Measurements from ENCODE around the gene MXI1. TPM values are rescaled to one million over a fixed set of nuclear protein-coding genes. Genes with fewer than 3 reads are reported as not detected.

MXI1 gene
- total and polyA plus RNA-seq, 2 of the 4 experiments (the other 2 are of a cell fraction): 7.2 to 11.8 TPM

- Histone ChIP-seq H2BK20ac (ENCODE audit: low read depth, low read length) (no peak overlapping the region), H2BK5ac (ENCODE audit: low read depth, low read length, poor library complexity, severe bottlenecking) (no peak overlapping the region), H3K9me3 (ENCODE audit: control insufficient read depth, insufficient read depth, low read length) (no peaks in the 10 kb centered on the region), H3K4ac (ENCODE audit: low read depth, low read length) (no peak overlapping the region), H3K9ac (ENCODE audit: low read depth, low read length) (no peak overlapping the region), H4K91ac (ENCODE audit: insufficient read depth, low read depth, low read length) (no peak overlapping the region), H4K5ac (ENCODE audit: low read depth, low read length) (no peak overlapping the region), H4K8ac (ENCODE audit: low read depth in 2 of 2, low read length in 2 of 2) (no peak overlapping the region), H2BK120ac (ENCODE audit: low read depth, low read length) (no peak overlapping the region), H3K4me2 (ENCODE audit: low read depth, low read length) (no peak overlapping the region), H3K79me1 (ENCODE audit: low read depth in 1 of 2, low read length in 2 of 2) (peaks cover 4 to 5% of the 10 kb centered on the region in 2 experiments; a peak in 2 of 4 replicates), H3K36me3 (ENCODE audit: control insufficient read depth, insufficient read depth, low read length) (no peaks in the 10 kb centered on the region), H3K9me1 (ENCODE audit: insufficient read depth, low read length) (no peaks in the 10 kb centered on the region), H2AFZ (replicated peaks; ENCODE audit: low read length, poor library complexity) (no peak overlapping the region), H3K18ac (ENCODE audit: low read depth, low read length) (peak overlapping the region; percentile 30; the same call in 1 of the 2 replicates), H4K20me1 (ENCODE audit: insufficient read depth, low read length) (no peaks in the 10 kb centered on the region; the same call in 1 of the 2 replicates), H3K23ac (ENCODE audit: low read depth, low read length) (no peak overlapping the region), H3K27ac (ENCODE audit: insufficient read depth, low read length) (no peak overlapping the region), H3K14ac (replicated peaks; ENCODE audit: low read depth, low read length) (no peak overlapping the region), H3K4me3 (ENCODE audit: insufficient read depth, low read depth, low read length) (no peak overlapping the region), H2BK15ac (ENCODE audit: low read depth, low read length) (no peak overlapping the region), H2AK5ac (ENCODE audit: low read depth, low read length) (peak overlapping the region; percentile 27; the same call in 1 of the 2 replicates), H3K27me3 (ENCODE audit: control insufficient read depth, insufficient read depth, low read length) (no peaks in the 10 kb centered on the region), H2AK9ac (replicated peaks; ENCODE audit: low read depth, low read length, poor library complexity) (no peak overlapping the region), H3K4me1 (ENCODE audit: control insufficient read depth, insufficient read depth, low read length) (peaks cover 23% of the 10 kb centered on the region), H3K56ac (ENCODE audit: extremely low read depth, insufficient read depth, low read length) (no peak overlapping the region)
- dilution Hi-C loops (cut with HindIII; ENCODE audit: low sequenced_read_pairs, unreplicated experiment): no loop called here
- no peak for DNase-seq
- CTCF ChIA-PET: interaction anchor here (0.6 kb wide), 1 partner anchor 25 kb away, joined by 5 read pairs; no protein-coding TSS in a partner anchor
- POLR2A ChIA-PET (ENCODE audit: unreplicated experiment): interaction anchor here (0.7 kb wide), 1 partner anchor 73 kb away, joined by 5 read pairs; no protein-coding TSS in a partner anchor
- BruUV-seq (replicated peaks): no TSS peak
- no CpG with 5 or more reads among the region's 5 CpGs for WGBS, 2 experiments (ENCODE audit: extremely low coverage in 2 of 2, insufficient read length in 1 of 2)
- in situ Hi-C loops (cut with MboI; ENCODE audit: low sequenced_read_pairs): no loop called here
- intact Hi-C loops (cut with micrococcal nuclease): no loop called here
- ATAC-seq (ENCODE audit: low read depth): no peak
- TF ChIP-seq MXI1 (IDR thresholded peaks at IDR 0.05; ENCODE audit: borderline replicate concordance, low read depth, low read length): no peak
- no peak for TF ChIP-seq RAD21 (IDR thresholded peaks at IDR 0.05; ENCODE audit: low read length)
- TF ChIP-seq NFE2L2 (IDR thresholded peaks at IDR 0.05; ENCODE audit: low read depth, low read length): no peak
- no peak for TF ChIP-seq RFX5 (IDR thresholded peaks at IDR 0.05; ENCODE audit: low read depth, low read length)
- no peak for TF ChIP-seq MAZ (IDR thresholded peaks at IDR 0.05; ENCODE audit: borderline replicate concordance, low read depth, low read length)
- TF ChIP-seq CHD1 (IDR thresholded peaks at IDR 0.05; ENCODE audit: low read depth, low read length): no peak
- TF ChIP-seq RCOR1 (IDR thresholded peaks at IDR 0.05; ENCODE audit: insufficient replicate concordance, low read length): no peak
- no peak for TF ChIP-seq MAFK (IDR thresholded peaks at IDR 0.05; ENCODE audit: low read depth, low read length)
- TF ChIP-seq, protein P1, sequence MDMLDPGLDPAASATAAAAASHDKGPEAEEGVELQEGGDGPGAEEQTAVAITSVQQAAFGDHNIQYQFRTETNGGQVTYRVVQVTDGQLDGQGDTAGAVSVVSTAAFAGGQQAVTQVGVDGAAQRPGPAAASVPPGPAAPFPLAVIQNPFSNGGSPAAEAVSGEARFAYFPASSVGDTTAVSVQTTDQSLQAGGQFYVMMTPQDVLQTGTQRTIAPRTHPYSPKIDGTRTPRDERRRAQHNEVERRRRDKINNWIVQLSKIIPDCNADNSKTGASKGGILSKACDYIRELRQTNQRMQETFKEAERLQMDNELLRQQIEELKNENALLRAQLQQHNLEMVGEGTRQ (IDR thresholded peaks at IDR 0.05; ENCODE audit: low read depth, low read length): no peak
- TF ChIP-seq CTCF (conservative IDR thresholded peaks at IDR 0.05; ENCODE audit: low read depth, low read length): no peak
- TF ChIP-seq SMC3 (IDR thresholded peaks at IDR 0.05; ENCODE audit: low read depth, low read length): no peak
- TF ChIP-seq ELK1 (IDR thresholded peaks at IDR 0.05; ENCODE audit: borderline replicate concordance, low read depth, low read length): no peak
- TF ChIP-seq POLR2A (IDR thresholded peaks at IDR 0.05; ENCODE audit: low read depth, low read length): no peak
- no peak for TF ChIP-seq FOS (IDR thresholded peaks at IDR 0.05; ENCODE audit: low read depth, low read length)
These were observed 8.1 kb downstream of the MXI1 start for GRCh38 chr10:110215286-110216170.
